Muscle of leg (tissue), 11 donors: ENCODE results near the gene FIGLA. TPM values are rescaled to one million over a fixed set of nuclear protein-coding genes. Genes with fewer than 3 reads are reported as not detected.

Source experiments
- DNase-seq: peaks from one replicate; pipeline ENCODE4 v3.0.0; 2013
- H3K27ac ChIP-seq: one replicate; pipeline ENCODE4 v1.5.1; 2013; ENCODE audit warnings: mild to moderate bottlenecking, low read length, control low read depth
- H3K27me3 ChIP-seq: one replicate; pipeline ENCODE4 v1.6.1; 2013; ENCODE audit warnings: low read length; ENCODE audit not compliant: control insufficient read depth, insufficient read depth
- H3K36me3 ChIP-seq: one replicate; pipeline ENCODE4 v1.6.1; 2013; ENCODE audit warnings: low read length; ENCODE audit not compliant: control insufficient read depth, insufficient read depth
- H3K4me1 ChIP-seq: one replicate; pipeline ENCODE4 v1.6.1; 2013; ENCODE audit warnings: low read length; ENCODE audit not compliant: control insufficient read depth, insufficient read depth
- H3K4me3 ChIP-seq: one replicate; pipeline ENCODE4 v1.5.1; 2013; ENCODE audit warnings: low read length, control low read depth
- H3K9me3 ChIP-seq: replicated peaks from 2 replicates; pipeline ENCODE4 v1.6.1; 2013; ENCODE audit warnings: low read depth, low read length; ENCODE audit not compliant: control insufficient read depth
- WGBS: methylation state at CpG from one replicate; pipeline ENCODE4 v1.1.5; 2013; ENCODE audit warnings: missing lambda C conversion rate; ENCODE audit not compliant: insufficient coverage; 5-methylcytosine and 5-hydroxymethylcytosine counted together
- polyA plus RNA-seq, 8 donors: library from polyadenylated mRNA; unstranded; fragments of 120-200 nt; gene quantifications; one replicate each; pipeline versions ENCODE4 v1.2.1 to v1.2.3, GENCODE V29; 2013; ENCODE audit warnings: inconsistent platforms in 1 of 8, low replicate concordance in 1 of 8; ENCODE audit not compliant: insufficient read length in 8 of 8, insufficient read depth in 1 of 8
- total RNA-seq: library from RNA; stranded (reverse); fragments of 120-200 nt; gene quantifications from one replicate; pipeline ENCODE4 v1.2.4, GENCODE V29; 2013

FIGLA gene
- total and polyA plus RNA-seq, 9 donors = not detected

- no peak overlapping the region for H3K4me3 ChIP-seq
- peaks cover 2% of the 10 kb centered on the region for H3K9me3 ChIP-seq
- H3K4me1 ChIP-seq = peaks cover 5% of the 10 kb centered on the region
- no peak overlapping the region for H3K27ac ChIP-seq
- no CpG with 5 or more reads among the region's 4 CpGs for WGBS
- DNase-seq = no peak
- H3K36me3 ChIP-seq = no peaks in the 10 kb centered on the region
- peaks cover 26% of the 10 kb centered on the region for H3K27me3 ChIP-seq
These were observed 4.9 kb upstream of the FIGLA start for GRCh38 chr2:70795164-70795995.

GRCh38 chr2:70793450-70793849 is 3.0 kb upstream of the FIGLA start:
- peak; percentile 48 for DNase-seq
- no peak overlapping the region for H3K4me3 ChIP-seq
- peaks cover 38% of the 10 kb centered on the region for H3K27me3 ChIP-seq
- H3K4me1 ChIP-seq = peaks cover 15% of the 10 kb centered on the region
- no peaks in the 10 kb centered on the region for H3K9me3 ChIP-seq
- H3K27ac ChIP-seq = no peak overlapping the region
- H3K36me3 ChIP-seq = no peaks in the 10 kb centered on the region
- WGBS = no CpG with 5 or more reads among the region's 2 CpGs

GRCh38 chr2:70789304-70790135 is 923 bp downstream of the FIGLA start:
- DNase-seq = peak; percentile 77
- H3K4me1 ChIP-seq = peaks cover 13% of the 10 kb centered on the region
- no peak overlapping the region for H3K4me3 ChIP-seq
- no peaks in the 10 kb centered on the region for H3K9me3 ChIP-seq
- no peaks in the 10 kb centered on the region for H3K36me3 ChIP-seq
- H3K27ac ChIP-seq = no peak overlapping the region
- peaks cover 44% of the 10 kb centered on the region for H3K27me3 ChIP-seq
- 5% methylated on average over 19 of the region's 33 CpGs for WGBS

- peaks cover 25% of the 10 kb centered on the region for H3K27me3 ChIP-seq
- WGBS = no CpG with 5 or more reads among the region's 7 CpGs
- no peaks in the 10 kb centered on the region for H3K36me3 ChIP-seq
- H3K4me3 ChIP-seq = no peak overlapping the region
- peaks cover 10% of the 10 kb centered on the region for H3K4me1 ChIP-seq
- H3K9me3 ChIP-seq = no peaks in the 10 kb centered on the region
- no peak overlapping the region for H3K27ac ChIP-seq
- DNase-seq = peak; percentile 66
These were observed 5.1 kb downstream of the FIGLA start for GRCh38 chr2:70785137-70785911.

GRCh38 chr2:70784320-70784719 is 6.1 kb downstream of the FIGLA start:
- Histone ChIP-seq H3K27ac (no peak overlapping the region), H3K9me3 (no peaks in the 10 kb centered on the region), H3K4me3 (no peak overlapping the region), H3K27me3 (peaks cover 18% of the 10 kb centered on the region), H3K36me3 (no peaks in the 10 kb centered on the region), H3K4me1 (peaks cover 4% of the 10 kb centered on the region)
- 100% methylated on average over 1 of the region's 2 CpGs for WGBS
- DNase-seq = no peak

- Histone ChIP-seq H3K4me3 (no peak overlapping the region), H3K27me3 (peaks cover 9% of the 10 kb centered on the region), H3K4me1 (peaks cover 4% of the 10 kb centered on the region), H3K9me3 (no peaks in the 10 kb centered on the region), H3K36me3 (no peaks in the 10 kb centered on the region), H3K27ac (no peak overlapping the region)
- peak; percentile 32 for DNase-seq
- 45% methylated on average over 6 of the region's 8 CpGs for WGBS
These were observed 10.4 kb downstream of the FIGLA start for GRCh38 chr2:70779911-70780545.

GRCh38 chr2:70779491-70779890 is 11.0 kb downstream of the FIGLA start:
- Histone ChIP-seq H3K36me3 (no peaks in the 10 kb centered on the region), H3K4me1 (peaks cover 4% of the 10 kb centered on the region), H3K9me3 (no peaks in the 10 kb centered on the region), H3K27me3 (peaks cover 9% of the 10 kb centered on the region), H3K27ac (no peak overlapping the region), H3K4me3 (no peak overlapping the region)
- DNase-seq = peak; percentile 12
- 40% methylated on average over 1 of the region's 3 CpGs for WGBS

GRCh38 chr2:70778676-70779075 is 11.8 kb downstream of the FIGLA start:
- H3K9me3 ChIP-seq = no peaks in the 10 kb centered on the region
- WGBS = no CpG with 5 or more reads among the region's 1 CpG
- no peak overlapping the region for H3K4me3 ChIP-seq
- DNase-seq = no peak
- H3K27me3 ChIP-seq = peaks cover 9% of the 10 kb centered on the region
- no peaks in the 10 kb centered on the region for H3K36me3 ChIP-seq
- H3K27ac ChIP-seq = no peak overlapping the region
- H3K4me1 ChIP-seq = peaks cover 4% of the 10 kb centered on the region

- Histone ChIP-seq H3K9me3 (no peaks in the 10 kb centered on the region), H3K27me3 (peaks cover 12% of the 10 kb centered on the region), H3K4me3 (no peak overlapping the region), H3K27ac (no peak overlapping the region), H3K4me1 (peaks cover 4% of the 10 kb centered on the region), H3K36me3 (no peaks in the 10 kb centered on the region)
- WGBS = no CpG with 5 or more reads among the region's 2 CpGs
- no peak for DNase-seq
These were observed 13.0 kb downstream of the FIGLA start for GRCh38 chr2:70777450-70777849.
